Neural progenitor cell (in vitro differentiated cells): ENCODE data around the gene SMIM41. TPM values are rescaled to one million over a fixed set of nuclear protein-coding genes. Genes with fewer than 3 reads are reported as not detected.

Experiments used
- DNase-seq: peaks from one replicate; pipeline ENCODE4 v3.0.0-alpha.2; 2016; ENCODE audit warnings: low spot score
- H2AFZ ChIP-seq: fragments of 200-600 bp; sonication (generic); replicated peaks from 2 replicates; pipeline ENCODE4 v1.6.1; 2016; ENCODE audit warnings: antibody characterized with exemption
- H3F3A ChIP-seq: fragments of 200-600 bp; sonication (generic); 2 replicates; pipeline ENCODE4 v1.6.1; 2016; ENCODE audit warnings: antibody characterized with exemption, low read depth
- H3K27ac ChIP-seq: fragments of 200-600 bp; sonication (generic); 2 replicates; pipeline ENCODE4 v1.5.1; 2016; ENCODE audit warnings: mild to moderate bottlenecking
- H3K27me3 ChIP-seq: fragments of 200-600 bp; sonication (generic); 2 replicates; pipeline ENCODE4 v1.6.1; 2016; ENCODE audit warnings: mild to moderate bottlenecking, moderate library complexity
- H3K36me3 ChIP-seq: fragments of 200-600 bp; sonication (generic); 2 replicates; pipeline ENCODE4 v1.5.1; 2016
- H3K4me1 ChIP-seq: fragments of 200-600 bp; sonication (generic); 2 replicates; pipeline ENCODE4 v1.6.1; 2016; ENCODE audit warnings: mixed run types
- H3K4me2 ChIP-seq: fragments of 200-600 bp; sonication (generic); 2 replicates; pipeline ENCODE4 v1.6.1; 2016
- H3K4me3 ChIP-seq: fragments of 200-600 bp; sonication (generic); 2 replicates; pipeline ENCODE4 v1.5.1; 2016
- H3K79me2 ChIP-seq: fragments of 200-600 bp; sonication (generic); 2 replicates; pipeline ENCODE4 v1.6.1; 2016; ENCODE audit warnings: low read depth
- H3K9ac ChIP-seq: fragments of 200-600 bp; sonication (generic); 2 replicates; pipeline ENCODE4 v1.6.1; 2016
- H3K9me3 ChIP-seq: fragments of 200-600 bp; sonication (generic); 2 replicates; pipeline ENCODE4 v1.5.1; 2016; ENCODE audit warnings: low read depth
- H4K20me1 ChIP-seq: fragments of 200-600 bp; sonication (generic); 2 replicates; pipeline ENCODE4 v1.6.1; 2016; ENCODE audit warnings: low read depth
- H3K27ac Mint-ChIP-seq: 3 replicates; pipeline ENCODE4 v1.8.0; 2021; ENCODE audit warnings: mixed read lengths
- H3K27me3 Mint-ChIP-seq: 2 replicates; pipeline ENCODE4 v1.8.0; 2022; ENCODE audit warnings: low read depth, mild to moderate bottlenecking, inconsistent platforms, moderate library complexity, mixed read lengths; ENCODE audit not compliant: insufficient read depth
- H3K36me3 Mint-ChIP-seq: 3 replicates; pipeline ENCODE4 v1.8.0; 2021; ENCODE audit warnings: mixed read lengths
- H3K4me1 Mint-ChIP-seq: 3 replicates; pipeline ENCODE4 v1.8.0; 2021; ENCODE audit warnings: mixed read lengths
- H3K4me3 Mint-ChIP-seq: 3 replicates; pipeline ENCODE4 v1.8.0; 2021; ENCODE audit warnings: mild to moderate bottlenecking, moderate library complexity, mixed read lengths
- H3K9me3 Mint-ChIP-seq: 3 replicates; pipeline ENCODE4 v1.8.0; 2020; ENCODE audit warnings: mixed read lengths
- CTCF ChIP-seq: fragments of 200-600 bp; sonication (generic); IDR thresholded peaks from 2 replicates; pipeline ENCODE4 v1.5.1; 2017; ENCODE audit warnings: antibody characterized with exemption, mild to moderate bottlenecking
- EZH2 ChIP-seq: fragments of 200-600 bp; sonication (generic); IDR thresholded peaks from 2 replicates; pipeline ENCODE4 v1.6.1; 2017; ENCODE audit warnings: antibody characterized with exemption, mild to moderate bottlenecking, moderate library complexity
- EZH2phosphoT487 ChIP-seq: fragments of 200-600 bp; sonication (generic); IDR thresholded peaks from 2 replicates; pipeline ENCODE4 v1.6.1; 2017; ENCODE audit warnings: antibody characterized with exemption
- total RNA-seq: library from RNA; depleted of rRNA; stranded (reverse); fragments of >200 nt; gene quantifications from 2 replicates; pipeline ENCODE4 v1.2.3, GENCODE V29; 2015; ENCODE audit warnings: low replicate concordance

SMIM41 gene
- total RNA-seq, 1 donor from 2014 or later = not detected

GRCh38 chr12:52126050-52126604, 46.6 kb downstream of the SMIM41 start:
- H3K36me3 ChIP-seq = no peaks in the 10 kb centered on the region
- no peaks in the 10 kb centered on the region for H3K9me3 Mint-ChIP-seq
- no peaks in the 10 kb centered on the region for H3K36me3 Mint-ChIP-seq
- DNase-seq = no peak
- no peaks in the 10 kb centered on the region for H3K79me2 ChIP-seq
- peaks cover 17% of the 10 kb centered on the region for H3F3A ChIP-seq
- peaks cover 36% of the 10 kb centered on the region for H3K4me1 ChIP-seq
- peak overlapping the region; percentile 65 for H2AFZ ChIP-seq
- H3K27me3 Mint-ChIP-seq = peaks cover 7% of the 10 kb centered on the region
- peak overlapping the region; percentile 65 for H3K4me2 ChIP-seq
- H3K9ac ChIP-seq = no peak overlapping the region
- no peaks in the 10 kb centered on the region for H4K20me1 ChIP-seq
- no peak overlapping the region for H3K4me3 Mint-ChIP-seq
- no peak overlapping the region for H3K4me3 ChIP-seq
- no peaks in the 10 kb centered on the region for H3K9me3 ChIP-seq
- H3K27me3 ChIP-seq = no peaks in the 10 kb centered on the region
- no peak for TF ChIP-seq CTCF
- no peak for TF ChIP-seq EZH2phosphoT487
- TF ChIP-seq EZH2 = no peak
- H3K27ac ChIP-seq = no peak overlapping the region
- peaks cover 43% of the 10 kb centered on the region for H3K4me1 Mint-ChIP-seq
- H3K27ac Mint-ChIP-seq = peak overlapping the region; percentile 85

- Histone ChIP-seq H3F3A (peaks cover 17% of the 10 kb centered on the region), H3K27me3 (no peaks in the 10 kb centered on the region), H2AFZ (peak overlapping the region; percentile 65), H3K4me2 (peak overlapping the region; percentile 65), H3K9me3 (no peaks in the 10 kb centered on the region), H3K9ac (no peak overlapping the region), H3K27ac (no peak overlapping the region), H3K36me3 (no peaks in the 10 kb centered on the region), H3K4me3 (no peak overlapping the region), H3K4me1 (peaks cover 36% of the 10 kb centered on the region), H4K20me1 (no peaks in the 10 kb centered on the region), H3K79me2 (no peaks in the 10 kb centered on the region)
- Mint-ChIP-seq H3K27me3 (peaks cover 7% of the 10 kb centered on the region), H3K36me3 (no peaks in the 10 kb centered on the region), H3K9me3 (no peaks in the 10 kb centered on the region), H3K4me1 (peaks cover 42% of the 10 kb centered on the region), H3K27ac (peak overlapping the region; percentile 85), H3K4me3 (no peak overlapping the region)
- no peak for DNase-seq
- no peak for TF ChIP-seq EZH2phosphoT487
- TF ChIP-seq CTCF = no peak
- no peak for TF ChIP-seq EZH2
Observed at GRCh38 chr12:52126605-52127578, 47.4 kb downstream of the SMIM41 start.

- no peak overlapping the region for H2AFZ ChIP-seq
- Mint-ChIP-seq H3K27me3 (peaks cover 5% of the 10 kb centered on the region), H3K27ac (peak overlapping the region; percentile 2), H3K9me3 (no peaks in the 10 kb centered on the region), H3K36me3 (no peaks in the 10 kb centered on the region), H3K4me3 (no peak overlapping the region), H3K4me1 (peaks cover 35% of the 10 kb centered on the region)
- H3K36me3 ChIP-seq = no peaks in the 10 kb centered on the region
- H3K79me2 ChIP-seq = no peaks in the 10 kb centered on the region
- no peaks in the 10 kb centered on the region for H4K20me1 ChIP-seq
- H3K9me3 ChIP-seq = no peaks in the 10 kb centered on the region
- H3K27ac ChIP-seq = no peak overlapping the region
- H3F3A ChIP-seq = peaks cover 10% of the 10 kb centered on the region
- peaks cover 32% of the 10 kb centered on the region for H3K4me1 ChIP-seq
- no peak overlapping the region for H3K4me3 ChIP-seq
- no peaks in the 10 kb centered on the region for H3K27me3 ChIP-seq
- TF ChIP-seq EZH2 = no peak
- TF ChIP-seq EZH2phosphoT487 = no peak
- no peak for TF ChIP-seq CTCF
- no peak overlapping the region for H3K9ac ChIP-seq
- no peak overlapping the region for H3K4me2 ChIP-seq
- no peak for DNase-seq
Observed at GRCh38 chr12:52127683-52128450, 48.4 kb downstream of the SMIM41 start.
